DMS153 treated with DMSO at 0.1 percent for 48 hours (cell line): Measurements from ENCODE around the gene LAMC2.
A peak's percentile ranks its signal among the peaks of the same experiment; 100 is the strongest.

Experiments
- DNase-seq: peaks from one replicate; lab custom pipeline; 2025; ENCODE audit not compliant: unreplicated experiment; lab: John Stamatoyannopoulos, UW

LAMC2 gene

GRCh38 chr1:183212870-183213269 lies 26.8 kb downstream of the LAMC2 start:
- no peak for DNase-seq

GRCh38 chr1:183214021-183214970 lies 28.2 kb downstream of the LAMC2 start:
- no peak for DNase-seq

GRCh38 chr1:183215076-183215720 lies 29.1 kb downstream of the LAMC2 start:
- no peak for DNase-seq

- DNase-seq, result no peak
Measured at GRCh38 chr1:183215936-183216335, 29.9 kb downstream of the LAMC2 start.

GRCh38 chr1:183218027-183218618 lies 32.1 kb downstream of the LAMC2 start:
- DNase-seq, result peak; percentile 29

GRCh38 chr1:183218971-183219615 lies 33.0 kb downstream of the LAMC2 start:
- peak; percentile 76 for DNase-seq

GRCh38 chr1:183219616-183220009 lies 33.5 kb downstream of the LAMC2 start:
- DNase-seq, result no peak

- DNase-seq, result no peak
Measured at GRCh38 chr1:183222909-183223308, 36.8 kb downstream of the LAMC2 start.

- no peak for DNase-seq
Measured at GRCh38 chr1:183223467-183223866, 37.4 kb downstream of the LAMC2 start.

- DNase-seq, result no peak
Measured at GRCh38 chr1:183226361-183226760, 40.3 kb downstream of the LAMC2 start.

GRCh38 chr1:183226963-183227362 lies 40.9 kb downstream of the LAMC2 start:
- peak; percentile 44 for DNase-seq

- peak; percentile 18 for DNase-seq
Measured at GRCh38 chr1:183227422-183228346, 41.6 kb downstream of the LAMC2 start.

- DNase-seq, result no peak
Measured at GRCh38 chr1:183228347-183229220, 42.5 kb downstream of the LAMC2 start.

GRCh38 chr1:183230413-183230812 lies 44.3 kb downstream of the LAMC2 start:
- DNase-seq, result no peak

GRCh38 chr1:183231545-183231944 lies 45.5 kb downstream of the LAMC2 start:
- no peak for DNase-seq

- DNase-seq, result no peak
Measured at GRCh38 chr1:183233113-183233512, 47.0 kb downstream of the LAMC2 start.

GRCh38 chr1:183234660-183235476 lies 48.8 kb downstream of the LAMC2 start:
- peak; percentile 91 for DNase-seq

GRCh38 chr1:183235503-183235902 lies 49.4 kb downstream of the LAMC2 start:
- DNase-seq, result peak; percentile 92
